Gastrocnemius medialis (tissue), 4 donors: ENCODE measurements around the gene TRIM29.

Source experiments
- CTCF ChIP-seq, 5 experiments: fragments of 450-650 bp in 3 of 5; fragments of 200-600 bp in 2 of 5; sonication (generic) in 2 of 5; IDR thresholded peaks in 4 of 5; conservative IDR thresholded peaks in 1 of 5; 1 replicate in 4 of 5; 2 replicates in 1 of 5; pipeline ENCODE4 v1.5.1; 2016 to 2019; ENCODE audit warnings: antibody characterized with exemption in 5 of 5, mild to moderate bottlenecking in 3 of 5, moderate library complexity in 3 of 5
- POLR2A ChIP-seq, 2 donors: fragments of 450-650 bp; IDR thresholded peaks; one replicate each; pipeline ENCODE4 v1.6.1; 2017; ENCODE audit warnings: antibody characterized with exemption in 2 of 2, mild to moderate bottlenecking in 2 of 2, moderate library complexity in 2 of 2

DNA sequence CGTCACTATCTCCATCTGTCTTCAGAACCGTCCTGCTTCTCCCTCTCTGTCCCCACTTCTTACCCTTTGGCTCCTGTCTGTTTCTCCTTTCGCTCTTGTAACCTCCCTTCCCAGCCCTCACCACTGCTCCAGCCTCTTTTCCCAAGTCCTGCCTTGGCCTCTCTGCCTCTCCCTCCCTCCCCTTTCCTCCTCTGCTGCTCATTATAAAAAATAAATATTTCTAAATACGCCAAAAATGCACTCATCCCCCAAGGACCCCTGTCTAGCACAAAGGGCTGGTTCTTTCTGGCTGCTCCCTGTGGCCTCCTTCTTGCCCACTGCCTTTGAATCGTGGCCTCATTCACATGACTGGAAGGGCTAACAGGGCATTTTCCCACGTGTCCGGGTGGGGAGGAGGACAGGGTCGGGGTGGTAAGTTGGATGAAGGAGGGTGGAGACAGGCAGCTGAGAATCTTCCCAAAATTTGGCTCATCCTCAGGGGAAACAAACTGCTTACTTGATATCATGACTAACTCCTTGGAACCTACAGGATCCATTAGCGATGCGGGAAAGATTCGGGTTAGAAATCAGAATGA, 46.5 kb upstream of the TRIM29 start:
- no peak for TF ChIP-seq CTCF (IDR thresholded peaks at IDR 0.05 in 4 of 5, conservative IDR thresholded peaks at IDR 0.05 in 1 of 5)
- TF ChIP-seq POLR2A (IDR thresholded peaks at IDR 0.05), result no peak
